IMR-90 (cell line): ENCODE measurements around the gene PDE4B.

Source experiments
- CHD1 ChIP-seq: IDR thresholded peaks from 2 replicates; pipeline ENCODE4 v1.6.1; 2012; ENCODE audit warnings: low read depth, low read length, improper control_type of control experiment
- MXI1 ChIP-seq: IDR thresholded peaks from 2 replicates; pipeline ENCODE4 v1.6.1; 2012; ENCODE audit warnings: low read depth, mild to moderate bottlenecking, low read length, moderate library complexity, borderline replicate concordance
- NFE2L2 ChIP-seq: fragments of 150-350 bp; IDR thresholded peaks from 2 replicates; pipeline ENCODE4 v1.6.1; 2016; ENCODE audit warnings: low read depth, mild to moderate bottlenecking, low read length
- POLR2A ChIP-seq: IDR thresholded peaks from 2 replicates; pipeline ENCODE4 v1.6.1; 2012; ENCODE audit warnings: mild to moderate bottlenecking, low read depth, low read length
- RFX5 ChIP-seq: IDR thresholded peaks from 2 replicates; pipeline ENCODE4 v1.8.0; 2012; ENCODE audit warnings: low read depth, mild to moderate bottlenecking, low read length, moderate library complexity
- SMC3 ChIP-seq: fragments of 150-350 bp; IDR thresholded peaks from 2 replicates; pipeline ENCODE4 v1.6.1; 2016; ENCODE audit warnings: low read depth, mild to moderate bottlenecking, antibody characterized with exemption, low read length, moderate library complexity
- TF ChIP-seq, protein P1 (sequence below): conservative IDR thresholded peaks from 2 replicates; pipeline ENCODE4 v1.5.1; 2012; ENCODE audit warnings: mild to moderate bottlenecking, low read depth, low read length, improper control_type of control experiment
- TF ChIP-seq, protein P2 (sequence below): fragments of 150-350 bp; IDR thresholded peaks from 2 replicates; pipeline ENCODE4 v1.6.1; 2016; ENCODE audit warnings: low read depth, mild to moderate bottlenecking, low read length, moderate library complexity, borderline replicate concordance

DNA sequence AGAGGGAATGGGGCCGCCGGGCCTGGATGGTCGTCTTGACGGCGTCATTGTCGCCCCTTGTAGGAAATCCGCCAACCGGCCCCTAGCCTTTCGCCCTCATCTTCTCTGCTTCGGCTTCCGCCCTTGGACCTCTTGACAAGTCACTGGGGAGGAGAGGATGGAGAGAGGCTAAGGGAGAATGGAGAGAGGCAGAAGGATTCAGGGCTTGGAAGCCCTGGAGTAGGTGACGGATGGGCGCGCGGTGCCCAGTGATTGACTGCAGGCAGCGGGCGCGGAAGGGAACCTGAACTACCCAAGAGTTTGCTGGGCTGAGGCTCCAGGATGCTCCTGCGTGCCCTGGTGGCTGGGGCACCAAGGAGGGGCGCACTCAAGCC, 651 bp downstream of the PDE4B start:
- TF ChIP-seq, protein P1, sequence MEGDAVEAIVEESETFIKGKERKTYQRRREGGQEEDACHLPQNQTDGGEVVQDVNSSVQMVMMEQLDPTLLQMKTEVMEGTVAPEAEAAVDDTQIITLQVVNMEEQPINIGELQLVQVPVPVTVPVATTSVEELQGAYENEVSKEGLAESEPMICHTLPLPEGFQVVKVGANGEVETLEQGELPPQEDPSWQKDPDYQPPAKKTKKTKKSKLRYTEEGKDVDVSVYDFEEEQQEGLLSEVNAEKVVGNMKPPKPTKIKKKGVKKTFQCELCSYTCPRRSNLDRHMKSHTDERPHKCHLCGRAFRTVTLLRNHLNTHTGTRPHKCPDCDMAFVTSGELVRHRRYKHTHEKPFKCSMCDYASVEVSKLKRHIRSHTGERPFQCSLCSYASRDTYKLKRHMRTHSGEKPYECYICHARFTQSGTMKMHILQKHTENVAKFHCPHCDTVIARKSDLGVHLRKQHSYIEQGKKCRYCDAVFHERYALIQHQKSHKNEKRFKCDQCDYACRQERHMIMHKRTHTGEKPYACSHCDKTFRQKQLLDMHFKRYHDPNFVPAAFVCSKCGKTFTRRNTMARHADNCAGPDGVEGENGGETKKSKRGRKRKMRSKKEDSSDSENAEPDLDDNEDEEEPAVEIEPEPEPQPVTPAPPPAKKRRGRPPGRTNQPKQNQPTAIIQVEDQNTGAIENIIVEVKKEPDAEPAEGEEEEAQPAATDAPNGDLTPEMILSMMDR: no peak
- no peak for TF ChIP-seq POLR2A
- no peak for TF ChIP-seq MXI1
- no peak for TF ChIP-seq SMC3
- TF ChIP-seq, protein P2, sequence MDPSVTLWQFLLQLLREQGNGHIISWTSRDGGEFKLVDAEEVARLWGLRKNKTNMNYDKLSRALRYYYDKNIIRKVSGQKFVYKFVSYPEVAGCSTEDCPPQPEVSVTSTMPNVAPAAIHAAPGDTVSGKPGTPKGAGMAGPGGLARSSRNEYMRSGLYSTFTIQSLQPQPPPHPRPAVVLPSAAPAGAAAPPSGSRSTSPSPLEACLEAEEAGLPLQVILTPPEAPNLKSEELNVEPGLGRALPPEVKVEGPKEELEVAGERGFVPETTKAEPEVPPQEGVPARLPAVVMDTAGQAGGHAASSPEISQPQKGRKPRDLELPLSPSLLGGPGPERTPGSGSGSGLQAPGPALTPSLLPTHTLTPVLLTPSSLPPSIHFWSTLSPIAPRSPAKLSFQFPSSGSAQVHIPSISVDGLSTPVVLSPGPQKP: no peak
- TF ChIP-seq RFX5: no peak
- TF ChIP-seq NFE2L2: no peak
- TF ChIP-seq CHD1: no peak
